Inflammatory macrophage treated with lipopolysaccharide for 1 hour (primary cell): ENCODE results near the gene PRTFDC1.

Experiments used
- DNase-seq, 2 donors: peaks; one replicate each; pipeline ENCODE4 v3.0.0-alpha.2; 2020 to 2022

PRTFDC1 gene

DNA sequence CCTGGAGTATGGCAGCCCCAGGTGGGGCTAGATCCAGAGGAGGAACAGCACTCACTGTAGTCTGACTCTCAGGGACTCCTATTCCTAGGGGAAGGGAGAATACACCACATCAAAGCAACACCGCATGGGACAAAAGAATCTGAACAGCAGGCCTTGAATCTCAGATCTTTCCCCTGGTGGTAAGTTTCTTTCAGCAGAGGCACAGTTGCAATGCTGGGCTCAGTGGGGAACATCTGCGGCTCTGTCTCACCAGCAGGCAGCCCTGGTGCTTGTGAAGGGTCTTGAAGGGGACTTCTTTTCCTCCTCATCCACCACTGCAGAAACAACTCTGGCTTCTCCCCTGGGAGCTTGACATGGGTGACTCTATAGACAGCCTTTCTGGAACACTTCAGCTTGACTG lies 117.5 kb downstream of the PRTFDC1 start:
- no peak for DNase-seq

DNA sequence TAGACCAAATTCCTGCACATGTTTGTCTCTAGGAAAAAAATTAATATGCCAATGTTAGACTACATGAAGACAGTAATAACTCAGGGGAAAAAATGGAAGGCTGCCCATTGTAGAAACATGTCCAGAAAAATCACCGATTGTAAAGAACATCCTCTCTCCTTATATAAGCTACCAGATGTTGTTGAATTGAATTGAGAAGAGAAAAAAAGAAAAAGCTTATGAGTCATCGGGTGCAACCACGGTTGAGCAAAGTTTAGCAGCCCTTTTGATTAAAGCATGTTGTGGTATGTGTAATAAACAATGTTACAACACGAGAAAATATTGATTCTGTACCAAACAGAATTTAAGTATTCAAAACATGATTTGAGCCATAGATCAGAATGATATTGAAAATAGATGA lies 126.4 kb downstream of the PRTFDC1 start:
- DNase-seq, result peak in 1 of 2 donors; percentile 2

DNA sequence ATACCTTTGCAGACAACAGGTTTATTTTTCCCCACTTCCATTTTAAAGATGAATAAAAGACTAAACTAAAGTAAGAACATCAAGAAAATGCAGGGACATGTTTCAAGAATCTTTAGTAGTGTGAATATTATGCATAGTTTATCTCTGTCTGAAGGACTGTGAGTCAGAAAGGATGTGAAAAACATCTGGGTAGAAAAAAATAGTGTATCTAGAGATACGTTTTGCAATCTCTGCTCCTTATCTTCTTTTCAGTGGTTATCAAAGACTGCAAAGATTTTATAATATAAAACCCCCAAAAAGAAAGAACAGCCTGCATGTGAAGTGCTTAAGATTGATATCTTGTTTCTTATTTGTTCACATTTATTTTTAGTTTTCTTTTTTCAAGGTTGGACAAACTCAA lies 126.9 kb downstream of the PRTFDC1 start:
- DNase-seq, result no peak

DNA sequence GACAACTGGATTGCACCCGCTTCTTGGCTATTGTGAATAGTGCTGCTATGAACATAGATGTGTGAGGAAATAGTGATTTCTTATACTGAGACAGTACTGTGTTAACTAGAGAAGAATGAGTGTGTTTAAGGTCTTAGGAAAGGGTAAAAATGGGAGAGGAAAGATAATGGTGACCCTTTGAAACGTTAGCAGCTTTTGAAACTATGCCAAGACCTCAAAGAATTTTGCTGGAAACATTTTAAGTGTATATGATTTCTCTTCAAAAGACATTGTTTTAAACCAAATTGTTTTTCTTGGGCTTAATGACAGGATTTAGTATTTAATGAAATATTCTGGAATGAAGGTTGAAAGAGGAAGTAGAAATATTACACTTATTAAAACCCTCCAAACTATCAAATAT lies 127.9 kb downstream of the PRTFDC1 start:
- DNase-seq, result no peak

DNA sequence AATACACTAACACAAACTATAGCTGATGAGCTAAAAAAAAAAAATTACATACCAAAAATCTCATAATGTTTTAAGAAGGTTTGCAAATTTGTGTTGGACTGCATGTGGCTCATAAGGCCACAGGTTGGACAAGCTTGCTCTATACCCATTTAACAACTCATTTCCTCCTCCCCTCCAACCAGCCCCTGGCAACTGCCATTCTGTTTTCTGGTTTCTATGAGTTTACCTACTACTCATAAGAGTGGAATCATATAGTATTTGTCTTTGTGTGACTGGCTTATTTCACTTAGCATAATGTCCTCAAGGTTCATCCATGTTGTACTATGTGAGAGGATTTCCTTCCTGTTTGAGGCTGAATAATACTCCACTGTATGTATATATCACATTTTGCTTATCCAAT lies 128.3 kb downstream of the PRTFDC1 start:
- DNase-seq, result no peak

DNA sequence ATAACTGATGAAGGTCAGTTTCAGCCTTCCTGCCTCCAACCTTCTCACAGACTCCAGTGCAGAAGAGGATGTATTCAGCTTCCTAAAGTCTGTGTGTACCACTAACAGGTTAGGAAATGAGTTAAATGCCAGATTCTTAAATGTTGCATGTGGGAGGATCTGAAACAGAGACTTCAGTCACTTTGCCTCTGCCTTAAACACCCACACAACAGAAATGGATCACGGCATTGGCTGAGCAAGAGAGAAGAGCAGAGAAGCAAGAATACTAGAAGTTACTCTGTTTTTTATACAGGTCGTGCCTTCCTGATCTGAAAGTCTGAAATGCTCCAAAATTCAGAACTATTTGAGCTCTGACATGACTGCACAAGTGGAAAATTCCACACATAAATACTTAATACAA lies 129.8 kb downstream of the PRTFDC1 start:
- peak; percentile 2 to 33 for DNase-seq

DNA sequence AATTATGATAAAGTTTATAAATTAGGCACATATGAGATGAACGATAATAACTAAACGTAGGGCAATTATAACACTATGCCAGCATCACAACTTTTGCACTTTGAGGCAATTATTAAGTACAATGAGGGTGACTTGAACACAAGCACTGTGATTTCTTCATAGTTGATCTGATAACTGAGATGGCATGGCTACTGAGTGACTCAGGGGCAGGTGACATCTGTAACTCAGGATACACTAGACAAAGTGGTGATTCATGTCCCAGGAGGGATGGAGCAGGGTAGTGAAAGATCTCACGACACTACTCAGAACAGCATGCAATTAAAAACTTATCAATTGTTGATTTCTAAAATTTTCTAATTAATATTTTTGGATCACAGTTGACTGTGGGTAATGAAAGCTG lies 130.4 kb downstream of the PRTFDC1 start:
- DNase-seq, result no peak

DNA sequence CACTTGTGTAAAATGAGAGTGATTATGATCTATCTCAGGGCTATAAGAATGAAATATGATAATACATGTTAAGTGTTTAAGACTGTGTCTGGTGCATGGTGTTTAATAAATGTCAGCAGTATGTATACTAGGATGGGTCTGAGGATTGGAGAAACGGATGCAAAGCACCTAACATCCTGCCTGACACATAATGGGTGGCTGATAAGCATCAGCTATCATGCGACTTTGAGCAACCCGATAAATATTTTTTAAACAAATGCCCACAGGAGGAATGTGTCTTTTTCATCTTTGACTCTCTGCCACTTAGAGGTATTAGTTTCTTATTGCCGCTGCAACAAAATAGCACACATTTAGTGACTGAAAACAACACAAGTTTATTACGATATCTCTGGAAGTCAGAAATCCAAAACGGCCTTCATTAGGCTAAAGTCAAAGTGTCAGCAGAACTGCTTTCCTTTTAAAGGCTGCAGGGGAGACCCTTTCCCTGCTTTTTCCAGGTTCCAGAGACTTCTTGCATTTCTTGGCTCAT lies 135.5 kb downstream of the PRTFDC1 start:
- no peak for DNase-seq

DNA sequence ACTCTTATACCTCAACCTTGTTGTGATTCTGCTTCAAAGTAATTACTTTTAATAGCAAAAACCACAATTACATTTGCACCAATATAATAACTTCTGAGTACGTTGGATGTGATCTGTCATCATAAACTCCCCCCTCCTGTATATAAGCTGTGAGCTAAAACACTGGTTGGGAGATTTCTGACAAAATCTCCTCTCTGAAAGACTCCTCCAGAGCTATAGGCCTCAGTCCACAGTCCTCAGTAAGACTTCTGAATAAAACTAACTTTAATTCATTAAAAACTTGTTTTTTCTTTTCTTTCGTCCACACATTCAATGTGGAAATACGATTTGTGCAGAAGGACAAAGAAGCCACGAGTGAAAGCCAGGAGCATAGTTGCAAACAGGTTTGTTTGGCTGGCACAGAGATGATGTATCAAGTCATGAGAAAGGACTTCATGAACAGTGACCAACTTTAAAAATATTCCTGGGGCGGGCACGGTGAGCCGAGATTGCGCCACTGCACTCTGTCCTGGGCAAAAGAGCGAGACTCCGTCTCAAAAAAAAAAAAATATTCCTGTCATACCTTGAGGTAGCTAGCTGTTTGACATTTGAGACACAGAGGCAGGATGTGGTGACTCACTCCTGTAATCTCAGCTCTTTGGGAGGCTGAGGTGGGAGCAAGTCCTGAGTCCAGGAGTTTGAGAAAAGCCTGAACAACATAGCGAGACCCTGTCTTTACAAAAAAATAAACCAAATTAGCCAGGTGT lies 137.7 kb downstream of the PRTFDC1 start:
- DNase-seq, result no peak

DNA sequence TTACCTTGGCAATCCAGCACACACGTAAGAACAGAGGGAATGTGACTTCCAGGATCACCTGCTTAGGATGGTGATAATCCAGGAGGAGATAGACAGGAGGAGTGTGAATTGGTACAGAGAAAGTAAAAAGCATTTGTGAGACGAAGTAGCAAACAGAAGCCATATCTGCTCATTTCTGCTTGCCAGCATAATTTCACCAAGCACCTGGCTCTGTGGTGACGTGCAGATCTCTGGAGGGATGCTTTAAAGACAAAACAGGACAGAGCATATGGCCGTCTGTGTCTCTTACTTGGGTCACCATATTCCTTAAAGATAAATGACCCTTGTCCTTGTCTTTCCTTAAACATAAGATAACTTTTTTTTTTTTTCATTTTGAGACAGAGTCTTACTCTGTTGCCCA lies 138.6 kb downstream of the PRTFDC1 start:
- DNase-seq, result no peak

DNA sequence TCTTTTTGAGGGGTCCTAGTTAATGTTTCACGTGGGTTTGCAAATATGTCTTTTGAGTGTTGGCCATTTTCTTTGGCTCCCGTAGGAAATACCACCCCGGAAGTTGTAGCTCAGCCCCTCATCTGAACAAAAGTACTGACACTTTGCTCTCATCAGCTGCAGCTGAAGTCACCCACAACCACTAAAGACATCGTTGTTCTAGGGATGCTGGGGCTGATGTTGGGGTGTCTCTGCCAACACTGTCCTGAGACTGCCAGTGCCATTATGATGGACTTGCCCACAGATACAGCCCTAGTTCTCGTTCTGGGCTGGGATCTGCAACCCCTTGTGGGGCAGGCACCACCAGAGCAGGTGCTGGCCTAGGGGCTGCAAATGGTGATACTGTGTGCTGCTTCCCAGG lies 146.1 kb downstream of the PRTFDC1 start:
- DNase-seq, result no peak

DNA sequence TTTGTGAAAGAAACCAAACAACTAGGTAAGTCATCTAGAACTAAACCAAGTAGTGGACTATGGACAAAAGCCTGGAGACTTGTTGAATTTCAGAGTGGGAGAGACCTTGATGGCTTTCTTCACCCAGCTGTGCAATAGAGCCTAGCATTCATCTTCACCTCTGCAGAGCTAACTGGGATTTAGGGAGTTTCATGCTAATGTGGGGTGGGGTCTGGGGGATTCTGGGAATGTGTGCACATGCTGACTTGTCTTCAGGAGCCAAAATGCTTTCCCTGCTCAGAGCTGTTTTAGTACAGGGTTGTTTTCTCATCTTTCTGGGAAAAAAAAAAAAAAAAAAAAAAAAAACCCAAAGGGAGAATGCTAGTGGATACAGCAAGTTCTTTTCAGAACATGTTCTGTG lies 147.4 kb downstream of the PRTFDC1 start:
- DNase-seq, result no peak

DNA sequence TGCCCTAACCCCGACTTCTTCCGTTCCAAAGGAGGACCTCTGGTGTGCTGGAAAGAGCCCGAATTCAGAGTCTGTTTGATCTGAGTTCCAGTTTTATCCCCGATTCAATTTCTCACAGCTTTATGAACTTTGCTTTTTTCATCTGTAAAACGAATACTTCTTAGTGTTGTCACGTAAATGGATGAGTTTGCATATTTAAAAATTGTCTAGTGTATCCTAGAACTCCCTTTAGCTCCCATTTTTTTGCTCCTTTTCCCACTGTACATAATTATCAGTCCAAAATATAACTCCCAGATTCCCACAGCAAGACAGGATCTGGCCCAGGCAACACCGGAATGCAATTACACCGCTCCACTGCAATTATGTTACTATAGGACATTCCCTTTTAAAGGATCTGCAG lies 148.0 kb downstream of the PRTFDC1 start:
- DNase-seq, result no peak

DNA sequence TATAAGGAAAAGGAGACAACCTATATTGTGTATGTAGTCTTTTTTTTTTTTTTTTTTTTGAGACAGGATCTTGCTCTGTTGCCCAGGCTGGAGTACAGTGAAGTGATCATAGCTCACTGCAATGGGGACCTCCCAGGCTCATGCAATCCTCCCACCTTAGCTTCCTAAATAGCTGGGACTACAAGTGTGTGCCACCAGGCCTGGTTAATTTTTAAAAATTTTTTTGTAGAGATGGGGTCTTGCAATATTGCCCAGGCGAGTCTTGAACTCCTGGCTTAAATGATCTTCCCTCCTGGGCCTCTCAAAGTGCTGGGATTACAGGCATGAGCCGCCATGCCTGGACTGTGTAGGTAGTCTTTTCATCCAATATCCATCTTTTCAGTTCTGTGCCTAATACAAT lies 150.0 kb downstream of the PRTFDC1 start:
- no peak for DNase-seq

DNA sequence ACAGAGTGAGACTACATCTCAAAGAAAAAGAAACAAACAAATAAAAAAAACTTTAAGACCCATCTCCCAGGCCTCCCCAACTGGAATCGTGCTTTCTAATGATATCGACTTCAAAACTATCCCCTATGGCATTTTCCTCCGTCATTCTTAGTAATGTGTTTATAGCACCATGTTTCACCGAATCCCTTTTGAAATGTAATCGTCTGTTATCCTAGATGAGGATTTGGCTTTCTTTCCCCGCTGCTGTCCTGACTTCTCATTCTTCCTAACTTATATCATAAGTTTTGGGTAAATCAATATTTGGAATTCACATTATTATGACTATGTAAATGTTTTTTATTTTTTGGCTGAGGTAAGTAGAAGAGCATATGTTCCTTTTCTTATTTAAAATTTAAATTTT lies 151.5 kb downstream of the PRTFDC1 start:
- DNase-seq, result no peak
